GM19372 (cell line): ENCODE results near the gene ENTPD8.
"Not testable (repeated sequence)": the region's sequence is repeated elsewhere in the genome, so short reads cannot be mapped to it uniquely, and the experiment has no call there.

Experiments
- ATAC-seq: cut with Tn5 transposase; IDR thresholded peaks from one replicate; pipeline ENCODE4 v1.9.1; 2021; ENCODE audit warnings: mild to moderate bottlenecking, low read depth, moderate library complexity; ENCODE audit not compliant: unreplicated experiment

ENTPD8 gene

GRCh38 chr9:137397675-137398423, 43.3 kb downstream of the ENTPD8 start:
- no peak for ATAC-seq

- ATAC-seq, result no peak
Measured at GRCh38 chr9:137396634-137397367, 44.4 kb downstream of the ENTPD8 start.

- no peak for ATAC-seq
Measured at GRCh38 chr9:137396227-137396626, 44.9 kb downstream of the ENTPD8 start.

- no peak for ATAC-seq
Measured at GRCh38 chr9:137395666-137396010, 45.5 kb downstream of the ENTPD8 start.

- ATAC-seq, result no peak
Measured at GRCh38 chr9:137394866-137395665, 46.1 kb downstream of the ENTPD8 start.

- no peak for ATAC-seq
Measured at GRCh38 chr9:137393176-137394150, 47.7 kb downstream of the ENTPD8 start.

GRCh38 chr9:137392232-137393007, 48.7 kb downstream of the ENTPD8 start:
- no peak for ATAC-seq

- no peak for ATAC-seq
Measured at GRCh38 chr9:137391411-137391754, 49.8 kb downstream of the ENTPD8 start.

- ATAC-seq, result no peak
Measured at GRCh38 chr9:137390553-137391410, 50.4 kb downstream of the ENTPD8 start.

- ATAC-seq, result no peak
Measured at GRCh38 chr9:137389428-137389746, 51.8 kb downstream of the ENTPD8 start.

GRCh38 chr9:137388589-137389427, 52.3 kb downstream of the ENTPD8 start:
- no peak for ATAC-seq

GRCh38 chr9:137387891-137388560, 53.1 kb downstream of the ENTPD8 start:
- ATAC-seq, result no peak

- ATAC-seq, result no peak
Measured at GRCh38 chr9:137387114-137387890, 53.9 kb downstream of the ENTPD8 start.

GRCh38 chr9:137386507-137387113, 54.5 kb downstream of the ENTPD8 start:
- not testable (repeated sequence) for ATAC-seq

- no peak for ATAC-seq
Measured at GRCh38 chr9:137385061-137385655, 56.0 kb downstream of the ENTPD8 start.
